RWPE2 (cell line): ENCODE measurements around the gene LTC4S.
A peak's percentile ranks its signal among the peaks of the same experiment; 100 is the strongest.

ENCODE experiments used
- ATAC-seq: fragments of 200-7000 bp; cut with Tn5 transposase; 3 replicates; pipeline ENCODE4 v1.9.1; 2021; ENCODE audit warnings: low read depth
- DNase-seq: peaks from one replicate; pipeline ENCODE4 v3.0.0-alpha.2; 2020; ENCODE audit warnings: low spot score
- H3K27ac ChIP-seq: fragments of 450-650 bp; 2 replicates; pipeline ENCODE4 v1.5.1; 2017; ENCODE audit warnings: mild to moderate bottlenecking; ENCODE audit not compliant: poor library complexity, severe bottlenecking
- H3K27me3 ChIP-seq: fragments of 250-450 bp; sonication (Bioruptor Pico); 2 replicates; pipeline ENCODE4 v1.5.1; 2021; ENCODE audit warnings: mild to moderate bottlenecking, moderate library complexity; ENCODE audit not compliant: insufficient read depth, poor library complexity, severe bottlenecking
- H3K36me3 ChIP-seq: fragments of 250-450 bp; sonication (Bioruptor Pico); 2 replicates; pipeline ENCODE4 v1.5.1; 2020; ENCODE audit warnings: low read depth, mild to moderate bottlenecking, moderate library complexity
- H3K4me1 ChIP-seq: fragments of 250-450 bp; sonication (Bioruptor Pico); 2 replicates; pipeline ENCODE4 v1.5.1; 2021; ENCODE audit warnings: mild to moderate bottlenecking, moderate library complexity; ENCODE audit not compliant: insufficient read depth, poor library complexity, severe bottlenecking
- H3K4me3 ChIP-seq: fragments of 250-450 bp; sonication (Bioruptor Pico); 2 replicates; pipeline ENCODE4 v1.5.1; 2021; ENCODE audit warnings: mild to moderate bottlenecking, moderate library complexity; ENCODE audit not compliant: severe bottlenecking
- H3K9me3 ChIP-seq: fragments of 250-450 bp; sonication (Bioruptor Pico); 2 replicates; pipeline ENCODE4 v1.5.1; 2021; ENCODE audit warnings: mild to moderate bottlenecking, moderate library complexity; ENCODE audit not compliant: severe bottlenecking
- TF ChIP-seq, protein P1 (sequence below): fragments of 450-650 bp; IDR thresholded peaks from one replicate; pipeline ENCODE4 v1.5.1; 2017; ENCODE audit warnings: mild to moderate bottlenecking, moderate library complexity; ENCODE audit not compliant: poor library complexity, severe bottlenecking

LTC4S gene

DNA sequence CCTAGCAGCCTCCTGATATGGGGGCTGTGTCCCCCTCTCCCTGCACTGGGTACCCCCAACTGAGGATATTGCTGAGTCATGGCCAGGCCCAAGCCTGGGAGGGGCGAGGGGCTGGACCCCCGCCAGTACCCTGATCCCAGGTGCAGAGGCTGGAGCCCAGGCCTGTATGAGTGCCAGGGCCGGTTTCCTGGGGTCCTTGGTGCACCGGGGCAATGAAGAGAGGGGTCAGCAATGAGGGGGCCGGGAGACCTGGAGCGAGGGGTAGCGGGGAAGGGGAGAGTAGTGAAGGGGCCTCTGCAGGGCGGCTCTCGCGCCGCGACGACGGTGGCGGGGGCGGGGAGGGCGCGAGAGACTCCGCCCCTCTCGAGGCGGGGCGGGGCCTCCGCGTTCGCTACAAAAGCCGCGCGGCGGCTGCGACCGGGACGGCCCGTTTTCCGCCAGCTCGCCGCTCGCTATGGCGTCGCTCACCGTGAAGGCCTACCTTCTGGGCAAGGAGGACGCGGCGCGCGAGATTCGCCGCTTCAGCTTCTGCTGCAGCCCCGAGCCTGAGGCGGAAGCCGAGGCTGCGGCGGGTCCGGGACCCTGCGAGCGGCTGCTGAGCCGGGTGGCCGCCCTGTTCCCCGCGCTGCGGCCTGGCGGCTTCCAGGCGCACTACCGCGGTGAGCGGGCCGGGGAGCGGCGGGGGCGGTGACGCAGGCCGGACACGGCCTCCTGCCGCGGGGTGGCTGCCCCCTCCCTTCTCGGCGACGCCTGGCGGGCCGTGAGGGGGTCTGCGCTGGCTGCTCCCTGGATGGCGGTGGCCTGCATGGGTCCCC, 26.9 kb downstream of the LTC4S start, which contains the start of gene SQSTM1:
Gene SQSTM1, plus strand, starts transcription at position 423 of the 815 bp plus-strand sequence. Its CDS starts 32 bp downstream, at position 455.
- Histone ChIP-seq H3K36me3 (peaks cover 37% of the 10 kb centered on the region), H3K27ac (peak within 1 kb of the TSS; percentile 68), H3K27me3 (no peaks in the 10 kb centered on the region), H3K9me3 (no peaks in the 10 kb centered on the region), H3K4me1 (peaks cover 25% of the 10 kb centered on the region), H3K4me3 (peak within 1 kb of the TSS; percentile 76)
- DNase-seq = peak; percentile 79
- ATAC-seq = peak; percentile 37
- TF ChIP-seq, protein P1, sequence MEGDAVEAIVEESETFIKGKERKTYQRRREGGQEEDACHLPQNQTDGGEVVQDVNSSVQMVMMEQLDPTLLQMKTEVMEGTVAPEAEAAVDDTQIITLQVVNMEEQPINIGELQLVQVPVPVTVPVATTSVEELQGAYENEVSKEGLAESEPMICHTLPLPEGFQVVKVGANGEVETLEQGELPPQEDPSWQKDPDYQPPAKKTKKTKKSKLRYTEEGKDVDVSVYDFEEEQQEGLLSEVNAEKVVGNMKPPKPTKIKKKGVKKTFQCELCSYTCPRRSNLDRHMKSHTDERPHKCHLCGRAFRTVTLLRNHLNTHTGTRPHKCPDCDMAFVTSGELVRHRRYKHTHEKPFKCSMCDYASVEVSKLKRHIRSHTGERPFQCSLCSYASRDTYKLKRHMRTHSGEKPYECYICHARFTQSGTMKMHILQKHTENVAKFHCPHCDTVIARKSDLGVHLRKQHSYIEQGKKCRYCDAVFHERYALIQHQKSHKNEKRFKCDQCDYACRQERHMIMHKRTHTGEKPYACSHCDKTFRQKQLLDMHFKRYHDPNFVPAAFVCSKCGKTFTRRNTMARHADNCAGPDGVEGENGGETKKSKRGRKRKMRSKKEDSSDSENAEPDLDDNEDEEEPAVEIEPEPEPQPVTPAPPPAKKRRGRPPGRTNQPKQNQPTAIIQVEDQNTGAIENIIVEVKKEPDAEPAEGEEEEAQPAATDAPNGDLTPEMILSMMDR = no peak

DNA sequence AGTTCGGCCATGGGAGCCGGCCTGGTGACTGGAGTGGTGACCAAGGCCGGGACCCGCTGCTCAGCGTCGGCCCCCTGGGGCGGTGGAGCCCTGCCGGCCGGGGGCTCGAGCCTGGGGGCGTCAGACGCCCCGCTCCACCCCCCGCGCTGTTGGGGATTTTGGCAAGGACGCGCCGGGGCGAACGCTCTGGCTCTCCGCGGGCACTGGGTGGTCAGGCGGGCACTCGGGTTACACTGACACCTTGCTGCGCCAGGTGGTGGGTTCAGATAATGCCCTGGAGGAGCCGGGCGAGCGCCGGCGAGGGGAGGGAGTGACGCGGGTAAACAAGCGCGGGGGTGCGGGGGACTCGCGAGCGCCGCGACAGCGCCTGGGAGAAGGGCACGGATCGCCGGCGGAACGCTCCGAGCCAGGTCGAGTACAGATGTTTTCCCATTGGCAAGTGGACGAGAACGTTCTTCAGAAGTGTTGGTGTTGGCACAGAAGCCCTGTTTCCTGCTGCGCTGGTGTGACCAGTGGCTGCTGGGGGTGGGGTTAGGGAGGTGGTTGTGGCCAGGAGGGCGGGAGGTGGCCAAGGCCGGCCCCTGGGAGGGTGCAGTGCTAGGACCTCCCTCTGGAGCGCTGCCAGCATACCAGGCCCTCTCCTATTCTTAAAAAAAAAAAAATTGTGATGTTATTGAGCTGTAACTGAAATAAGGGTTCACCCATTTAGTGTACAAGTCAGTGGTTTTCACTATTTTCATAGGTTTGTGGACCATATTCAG, 27.7 kb downstream of the LTC4S start:
- peaks cover 25% of the 10 kb centered on the region for H3K4me1 ChIP-seq
- TF ChIP-seq, protein P1 = peak; percentile 37
- DNase-seq = peak; percentile 98
- peak; percentile 76 for ATAC-seq
- peak overlapping the region; percentile 76 for H3K4me3 ChIP-seq
- no peaks in the 10 kb centered on the region for H3K27me3 ChIP-seq
- H3K36me3 ChIP-seq = peaks cover 44% of the 10 kb centered on the region
- H3K27ac ChIP-seq = peak overlapping the region; percentile 68
- no peaks in the 10 kb centered on the region for H3K9me3 ChIP-seq

DNA sequence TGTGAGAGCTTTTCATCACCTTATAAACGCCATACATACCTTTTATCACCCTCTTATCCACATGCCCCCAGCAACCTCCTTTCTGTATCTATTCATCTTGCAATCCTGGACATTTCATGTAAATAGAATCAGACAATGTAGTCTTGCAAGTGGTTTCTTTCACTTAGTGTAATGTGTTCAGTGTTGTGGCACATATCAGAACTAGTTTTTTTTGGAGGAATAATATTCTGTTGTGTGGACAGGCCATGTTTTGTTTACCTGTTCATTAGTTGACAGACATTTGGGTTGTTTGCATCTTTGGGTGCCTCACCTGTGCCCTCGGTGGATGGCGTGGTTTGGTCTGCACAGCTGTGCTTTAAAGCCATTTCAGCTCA, 28.3 kb downstream of the LTC4S start:
- Histone ChIP-seq H3K4me1 (peaks cover 25% of the 10 kb centered on the region), H3K27ac (peak overlapping the region; percentile 68), H3K27me3 (no peaks in the 10 kb centered on the region), H3K4me3 (peak overlapping the region; percentile 76), H3K36me3 (peaks cover 49% of the 10 kb centered on the region), H3K9me3 (no peaks in the 10 kb centered on the region)
- ATAC-seq (no peak), DNase-seq (no peak)
- TF ChIP-seq, protein P1 = no peak

DNA sequence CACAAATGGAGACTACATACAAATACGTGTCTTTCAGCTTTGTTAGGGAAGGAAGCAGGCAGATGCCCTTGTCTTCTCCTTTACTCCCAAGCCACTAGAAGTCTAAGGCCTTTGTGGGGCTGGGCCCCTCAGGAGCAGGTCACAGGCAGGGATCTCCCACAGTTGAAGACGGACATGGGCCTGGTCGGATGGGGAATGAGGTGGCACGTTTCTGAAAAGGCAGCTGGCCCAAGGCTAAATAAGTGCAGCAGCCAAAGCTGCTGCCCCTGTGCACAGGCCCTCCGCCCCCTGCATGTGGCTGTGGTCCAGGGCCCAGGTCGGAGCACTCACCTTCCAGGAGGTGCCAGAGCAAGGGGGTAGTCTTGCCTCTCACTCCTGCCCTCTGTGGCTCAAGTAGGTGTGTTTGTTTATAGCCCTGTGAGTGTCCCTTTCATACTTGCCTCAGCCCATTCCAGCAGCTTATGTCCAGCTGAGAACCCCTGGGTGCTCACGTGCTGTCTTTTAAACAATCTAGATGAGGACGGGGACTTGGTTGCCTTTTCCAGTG, 28.7 kb downstream of the LTC4S start:
- no peak for ATAC-seq
- no peak overlapping the region for H3K27ac ChIP-seq

More for the DNA sequence above, 28.7 kb downstream of the LTC4S start:
- Histone ChIP-seq H3K9me3 (no peaks in the 10 kb centered on the region), H3K4me3 (no peak overlapping the region), H3K36me3 (peaks cover 54% of the 10 kb centered on the region), H3K4me1 (peaks cover 25% of the 10 kb centered on the region), H3K27me3 (no peaks in the 10 kb centered on the region)
- no peak for DNase-seq
- TF ChIP-seq, protein P1 = no peak
